ENCODE data around the gene DNAH9. TPM values are rescaled to one million over a fixed set of nuclear protein-coding genes. Genes with fewer than 3 reads are reported as not detected.

DNAH9 gene
- polyA plus RNA-seq, 1 donor (not counting 4 experiments of a cell fraction or from before 2014, with no cell fraction given) = 0.42 TPM

- no peaks in the 10 kb centered on the region for H3K4me1 ChIP-seq (ENCODE audit: control insufficient read depth, extremely low read depth, insufficient read depth, low read length)
These were observed 319.1 kb downstream of the DNAH9 start for GRCh38 chr17:11917415-11917814.

GRCh38 chr17:11921296-11921695 lies 323.0 kb downstream of the DNAH9 start:
- no peak for TF ChIP-seq EZH2 (IDR thresholded peaks at IDR 0.05; ENCODE audit: low read length)
- TF ChIP-seq, protein P1, sequence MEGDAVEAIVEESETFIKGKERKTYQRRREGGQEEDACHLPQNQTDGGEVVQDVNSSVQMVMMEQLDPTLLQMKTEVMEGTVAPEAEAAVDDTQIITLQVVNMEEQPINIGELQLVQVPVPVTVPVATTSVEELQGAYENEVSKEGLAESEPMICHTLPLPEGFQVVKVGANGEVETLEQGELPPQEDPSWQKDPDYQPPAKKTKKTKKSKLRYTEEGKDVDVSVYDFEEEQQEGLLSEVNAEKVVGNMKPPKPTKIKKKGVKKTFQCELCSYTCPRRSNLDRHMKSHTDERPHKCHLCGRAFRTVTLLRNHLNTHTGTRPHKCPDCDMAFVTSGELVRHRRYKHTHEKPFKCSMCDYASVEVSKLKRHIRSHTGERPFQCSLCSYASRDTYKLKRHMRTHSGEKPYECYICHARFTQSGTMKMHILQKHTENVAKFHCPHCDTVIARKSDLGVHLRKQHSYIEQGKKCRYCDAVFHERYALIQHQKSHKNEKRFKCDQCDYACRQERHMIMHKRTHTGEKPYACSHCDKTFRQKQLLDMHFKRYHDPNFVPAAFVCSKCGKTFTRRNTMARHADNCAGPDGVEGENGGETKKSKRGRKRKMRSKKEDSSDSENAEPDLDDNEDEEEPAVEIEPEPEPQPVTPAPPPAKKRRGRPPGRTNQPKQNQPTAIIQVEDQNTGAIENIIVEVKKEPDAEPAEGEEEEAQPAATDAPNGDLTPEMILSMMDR (optimal IDR thresholded peaks at IDR 0.05 in 1 of 3, IDR thresholded peaks at IDR 0.05 in 1 of 3, conservative IDR thresholded peaks at IDR 0.05 in 1 of 3; ENCODE audit: extremely low read depth in 1 of 3, insufficient read depth in 2 of 3, low read length in 3 of 3) = no peak

More at GRCh38 chr17:11917415-11917814, 319.1 kb downstream of the DNAH9 start:
- Histone ChIP-seq H4K20me1 (ENCODE audit: control insufficient read depth, extremely low read depth, insufficient read depth, low read length) (no peaks in the 10 kb centered on the region), H3K27ac (ENCODE audit: control insufficient read depth, insufficient read depth, low read length) (no peak overlapping the region), H3K4me2 (ENCODE audit: control insufficient read depth, extremely low read depth, insufficient read depth, low read depth, low read length) (no peak overlapping the region), H3K79me2 (ENCODE audit: control insufficient read depth, insufficient read depth, low read length) (no peaks in the 10 kb centered on the region), H3K4me3 (ENCODE audit: control insufficient read depth in 2 of 3, extremely low read depth in 1 of 3, insufficient read depth in 2 of 3, low read depth in 1 of 3, low read length in 3 of 3) (no peak overlapping the region), H3K9me3 (ENCODE audit: control insufficient read depth, low read depth, low read length) (no peaks in the 10 kb centered on the region), H3K9me1 (ENCODE audit: control insufficient read depth, extremely low read depth, insufficient read depth, low read length) (no peaks in the 10 kb centered on the region), H3K36me3 (ENCODE audit: control insufficient read depth in 2 of 2, extremely low read depth in 1 of 2, insufficient read depth in 2 of 2, low read length in 2 of 2) (no peaks in the 10 kb centered on the region), H3K9ac (ENCODE audit: control insufficient read depth, extremely low read depth, insufficient read depth, low read length) (no peak overlapping the region), H2AFZ (ENCODE audit: control insufficient read depth, low read length) (no peak overlapping the region), H3K27me3 (ENCODE audit: control insufficient read depth, extremely low read depth, insufficient read depth, low read length) (no peaks in the 10 kb centered on the region)
- DNase-seq (ENCODE audit: low read depth, low spot score) (no peak), FAIRE-seq (no peak)
- TF ChIP-seq EZH2 (IDR thresholded peaks at IDR 0.05; ENCODE audit: low read length) = no peak
- TF ChIP-seq, protein P1 (optimal IDR thresholded peaks at IDR 0.05 in 1 of 3, IDR thresholded peaks at IDR 0.05 in 1 of 3, conservative IDR thresholded peaks at IDR 0.05 in 1 of 3; ENCODE audit: extremely low read depth in 1 of 3, insufficient read depth in 2 of 3, low read length in 3 of 3) = no peak
- dilution Hi-C loops (cut with MboI; ENCODE audit: extremely low pct_ligation_motif_present, low sequenced_read_pairs) = no loop called here

More at GRCh38 chr17:11921296-11921695, 323.0 kb downstream of the DNAH9 start:
- Histone ChIP-seq H3K27me3 (ENCODE audit: control insufficient read depth, extremely low read depth, insufficient read depth, low read length) (no peaks in the 10 kb centered on the region), H3K79me2 (ENCODE audit: control insufficient read depth, insufficient read depth, low read length) (no peaks in the 10 kb centered on the region), H3K4me3 (ENCODE audit: control insufficient read depth in 2 of 3, extremely low read depth in 1 of 3, insufficient read depth in 2 of 3, low read depth in 1 of 3, low read length in 3 of 3) (no peak overlapping the region), H3K36me3 (ENCODE audit: control insufficient read depth in 2 of 2, extremely low read depth in 1 of 2, insufficient read depth in 2 of 2, low read length in 2 of 2) (no peaks in the 10 kb centered on the region), H3K9me3 (ENCODE audit: control insufficient read depth, low read depth, low read length) (no peaks in the 10 kb centered on the region), H3K27ac (ENCODE audit: control insufficient read depth, insufficient read depth, low read length) (no peak overlapping the region), H3K9me1 (ENCODE audit: control insufficient read depth, extremely low read depth, insufficient read depth, low read length) (no peaks in the 10 kb centered on the region), H4K20me1 (ENCODE audit: control insufficient read depth, extremely low read depth, insufficient read depth, low read length) (no peaks in the 10 kb centered on the region), H3K4me1 (ENCODE audit: control insufficient read depth, extremely low read depth, insufficient read depth, low read length) (no peaks in the 10 kb centered on the region), H3K9ac (ENCODE audit: control insufficient read depth, extremely low read depth, insufficient read depth, low read length) (no peak overlapping the region), H3K4me2 (ENCODE audit: control insufficient read depth, extremely low read depth, insufficient read depth, low read depth, low read length) (no peak overlapping the region), H2AFZ (ENCODE audit: control insufficient read depth, low read length) (no peak overlapping the region)
- DNase-seq (ENCODE audit: low read depth, low spot score) (no peak), FAIRE-seq (no peak)
- dilution Hi-C loops (cut with MboI; ENCODE audit: extremely low pct_ligation_motif_present, low sequenced_read_pairs) = no loop called here
